Gastroesophageal sphincter (tissue), 4 donors: ENCODE measurements around the gene LMF2. TPM values are rescaled to one million over a fixed set of nuclear protein-coding genes. Genes with fewer than 3 reads are reported as not detected.

Experiments
- ATAC-seq: fragments of 150-250 bp; one replicate; pipeline ENCODE4 v1.9.1; 2016; ENCODE audit warnings: mild to moderate bottlenecking, moderate library complexity
- H3K27ac ChIP-seq, 4 donors: fragments of 200-600 bp; sonication (generic) in 3 of 4; 1 replicate in 3 of 4; 2 replicates in 1 of 4; pipeline ENCODE4 v1.5.1; 2016 to 2019
- H3K27me3 ChIP-seq: fragments of 200-600 bp; sonication (generic); one replicate; pipeline ENCODE4 v1.5.1; 2019
- H3K36me3 ChIP-seq, 2 donors: fragments of 200-600 bp; sonication (generic); one replicate each; pipeline ENCODE4 v1.5.1; 2019; ENCODE audit warnings: control low read depth in 1 of 2
- H3K4me1 ChIP-seq, 3 donors: fragments of 200-600 bp; sonication (generic); 1 replicate in 2 of 3; 2 replicates in 1 of 3; pipeline ENCODE4 v1.5.1; 2016 to 2019; ENCODE audit warnings: control low read depth in 2 of 3
- H3K4me3 ChIP-seq, 2 donors: fragments of 200-600 bp; sonication (generic); one replicate each; pipeline ENCODE4 v1.5.1; 2019; ENCODE audit warnings: mild to moderate bottlenecking in 1 of 2, moderate library complexity in 1 of 2
- H3K9me3 ChIP-seq, 3 donors: fragments of 200-600 bp; sonication (generic); one replicate each; pipeline ENCODE4 v1.5.1; 2017 to 2019; ENCODE audit warnings: control low read depth in 2 of 3
- CTCF ChIP-seq, 4 experiments: fragments of 200-600 bp in 2 of 4; fragments of 450-650 bp in 2 of 4; sonication (generic) in 1 of 4; IDR thresholded peaks; one replicate each; pipeline ENCODE4 v1.5.1; 2017 to 2019; ENCODE audit warnings: antibody characterized with exemption in 4 of 4, mild to moderate bottlenecking in 2 of 4, moderate library complexity in 2 of 4
- EP300 ChIP-seq: sonication (generic); formaldehyde crosslinking; IDR thresholded peaks from one replicate; pipeline ENCODE4 v1.6.1; 2017; ENCODE audit warnings: antibody characterized with exemption, mild to moderate bottlenecking
- POLR2A ChIP-seq, 2 donors: fragments of 450-650 bp; IDR thresholded peaks; one replicate each; pipeline ENCODE4 v1.6.1; 2017; ENCODE audit warnings: antibody characterized with exemption in 2 of 2, mild to moderate bottlenecking in 2 of 2, moderate library complexity in 1 of 2
- POLR2AphosphoS5 ChIP-seq: sonication (generic); formaldehyde crosslinking; IDR thresholded peaks from one replicate; pipeline ENCODE4 v1.6.1; 2017; ENCODE audit warnings: antibody characterized with exemption
- WGBS, 2 donors: methylation state at CpG; one replicate each; pipeline ENCODE4 v1.1.5; 2018; ENCODE audit warnings: low coverage in 1 of 2; 5-methylcytosine and 5-hydroxymethylcytosine counted together
- total RNA-seq, 4 donors: library from RNA; depleted of rRNA; stranded (reverse); fragments of >200 nt; gene quantifications; one replicate each; pipeline ENCODE4 v1.1.0, GENCODE V29; 2016

Gene LMF2
- total RNA-seq, 4 donors from 2014 or later = 35.5 to 58.4 (median 45.1) TPM

- ATAC-seq = peak; percentile 56
- Histone ChIP-seq H3K27ac (peak within 1 kb of the TSS; percentile 25 to 90 (median 86)), H3K27me3 (peaks cover 61% of the 10 kb centered on the region), H3K4me3 (peak within 1 kb of the TSS; percentile 35 to 63), H3K9me3 (no peaks in the 10 kb centered on the region), H3K4me1 (peaks cover 0 to 70% (median 30%) of the 10 kb centered on the region in 3 donors), H3K36me3 (no peaks in the 10 kb centered on the region)
- no CpG with 5 or more reads among the region's 92 CpGs for whole genome bisulfite sequencing, 2 donors
- TF ChIP-seq POLR2A (IDR thresholded peaks at IDR 0.05) (peak; percentile 63), POLR2AphosphoS5 (peak; percentile 66), EP300 (no peak)
Observed at GRCh38 chr22:50529897-50530579, 22.5 kb upstream of the LMF2 start, which contains the start of gene TYMP. Gene TYMP (minus strand): TSS chr22:50530012. CDS start chr22:50529709, 303 bp downstream.

GRCh38 chr22:50529416-50529896, 22.0 kb upstream of the LMF2 start:
- no peaks in the 10 kb centered on the region for H3K9me3 ChIP-seq

GRCh38 chr22:50528682-50529415, 21.3 kb upstream of the LMF2 start:
- Histone ChIP-seq H3K4me1 (peaks cover 0 to 82% (median 39%) of the 10 kb centered on the region in 3 donors), H3K27me3 (peaks cover 49% of the 10 kb centered on the region), H3K27ac (peak overlapping the region in 3 of 4 donors; percentile 85 to 90 (median 88)), H3K36me3 (peaks cover 0 to 4% of the 10 kb centered on the region in 2 donors), H3K9me3 (no peaks in the 10 kb centered on the region), H3K4me3 (peak overlapping the region in 1 of 2 donors; percentile 63)
- TF ChIP-seq EP300 = no peak
- no peak for TF ChIP-seq CTCF (IDR thresholded peaks at IDR 0.05)
- no peak for TF ChIP-seq POLR2A (IDR thresholded peaks at IDR 0.05)
- no peak for TF ChIP-seq POLR2AphosphoS5
- ATAC-seq = no peak
- 30 to 69% methylated on average over 2 to 4 of the region's 15 CpGs for WGBS, 2 donors

More at GRCh38 chr22:50529416-50529896, 22.0 kb upstream of the LMF2 start:
- peak overlapping the region; percentile 25 to 90 (median 86) for H3K27ac ChIP-seq
- no peak for ATAC-seq
- peak overlapping the region; percentile 35 to 63 for H3K4me3 ChIP-seq
- TF ChIP-seq POLR2AphosphoS5 = no peak
- no peak for TF ChIP-seq POLR2A (IDR thresholded peaks at IDR 0.05)
- no peak for TF ChIP-seq EP300
- TF ChIP-seq CTCF (IDR thresholded peaks at IDR 0.05) = no peak
- H3K27me3 ChIP-seq = peaks cover 55% of the 10 kb centered on the region
- no CpG with 5 or more reads among the region's 50 CpGs for WGBS, 2 donors
- no peaks in the 10 kb centered on the region for H3K36me3 ChIP-seq
- H3K4me1 ChIP-seq = peaks cover 0 to 76% (median 34%) of the 10 kb centered on the region in 3 donors

- TF ChIP-seq POLR2A (IDR thresholded peaks at IDR 0.05) (no peak), CTCF (IDR thresholded peaks at IDR 0.05) (no peak), POLR2AphosphoS5 (no peak), EP300 (no peak)
- Histone ChIP-seq H3K36me3 (peaks cover 0 to 12% of the 10 kb centered on the region in 2 donors), H3K4me1 (peaks cover 0 to 87% (median 39%) of the 10 kb centered on the region in 3 donors), H3K9me3 (no peaks in the 10 kb centered on the region), H3K4me3 (peak overlapping the region in 1 of 2 donors; percentile 63), H3K27ac (peak overlapping the region in 2 of 4 donors; percentile 85 to 90), H3K27me3 (peaks cover 41% of the 10 kb centered on the region)
- no peak for ATAC-seq
- WGBS, 2 donors = 84 to 93% methylated on average over 3 to 8 of the region's 18 CpGs
Observed at GRCh38 chr22:50527921-50528681, 20.6 kb upstream of the LMF2 start.
